Neural progenitor cell (in vitro differentiated cells): Measurements from ENCODE around the gene ZKSCAN1. TPM values are rescaled to one million over a fixed set of nuclear protein-coding genes. Genes with fewer than 3 reads are reported as not detected.

Experiments
- DNase-seq: peaks from one replicate; pipeline ENCODE4 v3.0.0-alpha.2; 2016; ENCODE audit warnings: low spot score
- H2AFZ ChIP-seq: fragments of 200-600 bp; sonication (generic); replicated peaks from 2 replicates; pipeline ENCODE4 v1.6.1; 2016; ENCODE audit warnings: antibody characterized with exemption
- H3F3A ChIP-seq: fragments of 200-600 bp; sonication (generic); 2 replicates; pipeline ENCODE4 v1.6.1; 2016; ENCODE audit warnings: antibody characterized with exemption, low read depth
- H3K27ac ChIP-seq: fragments of 200-600 bp; sonication (generic); 2 replicates; pipeline ENCODE4 v1.5.1; 2016; ENCODE audit warnings: mild to moderate bottlenecking
- H3K27me3 ChIP-seq: fragments of 200-600 bp; sonication (generic); 2 replicates; pipeline ENCODE4 v1.6.1; 2016; ENCODE audit warnings: mild to moderate bottlenecking, moderate library complexity
- H3K36me3 ChIP-seq: fragments of 200-600 bp; sonication (generic); 2 replicates; pipeline ENCODE4 v1.5.1; 2016
- H3K4me1 ChIP-seq: fragments of 200-600 bp; sonication (generic); 2 replicates; pipeline ENCODE4 v1.6.1; 2016; ENCODE audit warnings: mixed run types
- H3K4me2 ChIP-seq: fragments of 200-600 bp; sonication (generic); 2 replicates; pipeline ENCODE4 v1.6.1; 2016
- H3K4me3 ChIP-seq: fragments of 200-600 bp; sonication (generic); 2 replicates; pipeline ENCODE4 v1.5.1; 2016
- H3K79me2 ChIP-seq: fragments of 200-600 bp; sonication (generic); 2 replicates; pipeline ENCODE4 v1.6.1; 2016; ENCODE audit warnings: low read depth
- H3K9ac ChIP-seq: fragments of 200-600 bp; sonication (generic); 2 replicates; pipeline ENCODE4 v1.6.1; 2016
- H3K9me3 ChIP-seq: fragments of 200-600 bp; sonication (generic); 2 replicates; pipeline ENCODE4 v1.5.1; 2016; ENCODE audit warnings: low read depth
- H4K20me1 ChIP-seq: fragments of 200-600 bp; sonication (generic); 2 replicates; pipeline ENCODE4 v1.6.1; 2016; ENCODE audit warnings: low read depth
- H3K27ac Mint-ChIP-seq: 3 replicates; pipeline ENCODE4 v1.8.0; 2021; ENCODE audit warnings: mixed read lengths
- H3K27me3 Mint-ChIP-seq: 2 replicates; pipeline ENCODE4 v1.8.0; 2022; ENCODE audit warnings: low read depth, mild to moderate bottlenecking, inconsistent platforms, moderate library complexity, mixed read lengths; ENCODE audit not compliant: insufficient read depth
- H3K36me3 Mint-ChIP-seq: 3 replicates; pipeline ENCODE4 v1.8.0; 2021; ENCODE audit warnings: mixed read lengths
- H3K4me1 Mint-ChIP-seq: 3 replicates; pipeline ENCODE4 v1.8.0; 2021; ENCODE audit warnings: mixed read lengths
- H3K4me3 Mint-ChIP-seq: 3 replicates; pipeline ENCODE4 v1.8.0; 2021; ENCODE audit warnings: mild to moderate bottlenecking, moderate library complexity, mixed read lengths
- H3K9me3 Mint-ChIP-seq: 3 replicates; pipeline ENCODE4 v1.8.0; 2020; ENCODE audit warnings: mixed read lengths
- CTCF ChIP-seq: fragments of 200-600 bp; sonication (generic); IDR thresholded peaks from 2 replicates; pipeline ENCODE4 v1.5.1; 2017; ENCODE audit warnings: antibody characterized with exemption, mild to moderate bottlenecking
- EZH2 ChIP-seq: fragments of 200-600 bp; sonication (generic); IDR thresholded peaks from 2 replicates; pipeline ENCODE4 v1.6.1; 2017; ENCODE audit warnings: antibody characterized with exemption, mild to moderate bottlenecking, moderate library complexity
- EZH2phosphoT487 ChIP-seq: fragments of 200-600 bp; sonication (generic); IDR thresholded peaks from 2 replicates; pipeline ENCODE4 v1.6.1; 2017; ENCODE audit warnings: antibody characterized with exemption
- total RNA-seq: library from RNA; depleted of rRNA; stranded (reverse); fragments of >200 nt; gene quantifications from 2 replicates; pipeline ENCODE4 v1.2.3, GENCODE V29; 2015; ENCODE audit warnings: low replicate concordance

Gene ZKSCAN1
- total RNA-seq, 1 donor from 2014 or later: 43.2 TPM

GRCh38 chr7:99974681-99975080, 40.7 kb upstream of the ZKSCAN1 start:
- Histone ChIP-seq H3K4me2 (no peak overlapping the region), H3K27me3 (no peaks in the 10 kb centered on the region), H3K4me1 (no peaks in the 10 kb centered on the region), H3F3A (no peaks in the 10 kb centered on the region), H3K79me2 (no peaks in the 10 kb centered on the region), H3K4me3 (no peak overlapping the region), H4K20me1 (no peaks in the 10 kb centered on the region), H3K36me3 (no peaks in the 10 kb centered on the region), H3K9me3 (no peaks in the 10 kb centered on the region), H2AFZ (no peak overlapping the region), H3K27ac (no peak overlapping the region), H3K9ac (no peak overlapping the region)
- Mint-ChIP-seq H3K4me1 (peaks cover 4% of the 10 kb centered on the region), H3K9me3 (no peaks in the 10 kb centered on the region), H3K4me3 (no peak overlapping the region), H3K27ac (no peak overlapping the region), H3K36me3 (no peaks in the 10 kb centered on the region), H3K27me3 (peaks cover 11% of the 10 kb centered on the region)
- TF ChIP-seq CTCF: no peak
- no peak for TF ChIP-seq EZH2
- TF ChIP-seq EZH2phosphoT487: no peak
- DNase-seq: no peak

- Mint-ChIP-seq H3K27ac (no peak within 1 kb of the TSS), H3K27me3 (peaks cover 9% of the 10 kb centered on the region), H3K4me3 (no peak within 1 kb of the TSS), H3K9me3 (no peaks in the 10 kb centered on the region), H3K4me1 (peaks cover 7% of the 10 kb centered on the region), H3K36me3 (no peaks in the 10 kb centered on the region)
- Histone ChIP-seq H3K4me3 (no peak within 1 kb of the TSS), H4K20me1 (no peaks in the 10 kb centered on the region), H3K4me2 (no peak within 1 kb of the TSS), H3K9me3 (no peaks in the 10 kb centered on the region), H3K36me3 (no peaks in the 10 kb centered on the region), H3K79me2 (no peaks in the 10 kb centered on the region), H3F3A (no peaks in the 10 kb centered on the region), H3K27me3 (no peaks in the 10 kb centered on the region), H3K9ac (no peak within 1 kb of the TSS), H2AFZ (no peak within 1 kb of the TSS), H3K27ac (no peak within 1 kb of the TSS), H3K4me1 (no peaks in the 10 kb centered on the region)
- no peak for DNase-seq
- TF ChIP-seq EZH2phosphoT487 (no peak), EZH2 (no peak), CTCF (no peak)
Measured at GRCh38 chr7:99975782-99976521, 39.4 kb upstream of the ZKSCAN1 start, which contains the start of gene AZGP1. TSS of gene AZGP1 (minus strand) at chr7:99976031. CDS start at chr7:99976020, 11 bp downstream.

- Histone ChIP-seq H3K4me2 (no peak overlapping the region), H3K27me3 (no peaks in the 10 kb centered on the region), H3K4me1 (no peaks in the 10 kb centered on the region), H3F3A (no peaks in the 10 kb centered on the region), H3K79me2 (no peaks in the 10 kb centered on the region), H3K9me3 (no peaks in the 10 kb centered on the region), H3K4me3 (no peak overlapping the region), H3K27ac (no peak overlapping the region), H3K36me3 (no peaks in the 10 kb centered on the region), H4K20me1 (no peaks in the 10 kb centered on the region), H2AFZ (no peak overlapping the region), H3K9ac (no peak overlapping the region)
- no peaks in the 10 kb centered on the region for H3K9me3 Mint-ChIP-seq
- H3K27me3 Mint-ChIP-seq: peaks cover 9% of the 10 kb centered on the region
- no peak for DNase-seq
- peaks cover 7% of the 10 kb centered on the region for H3K4me1 Mint-ChIP-seq
- H3K4me3 Mint-ChIP-seq: no peak overlapping the region
- TF ChIP-seq EZH2phosphoT487 (no peak), EZH2 (no peak), CTCF (no peak)
- H3K27ac Mint-ChIP-seq: no peak overlapping the region
- H3K36me3 Mint-ChIP-seq: no peaks in the 10 kb centered on the region
Measured at GRCh38 chr7:99976626-99977025, 38.8 kb upstream of the ZKSCAN1 start.
